Endothelial cell of umbilical vein (primary cell): ENCODE data around the gene TRIM24. TPM values are rescaled to one million over a fixed set of nuclear protein-coding genes. Genes with fewer than 3 reads are reported as not detected.

ENCODE experiments used
- BruUV-seq: library from RNA; stranded (reverse); fragments of 400-500 nt; replicated peaks from 2 replicates; lab custom pipeline; 2021; lab: Mats Ljungman, UMichigan
- CTCF ChIA-PET: fragments of 300-600, 350-600 bp; sonication (Branson Sonifier 250); formaldehyde crosslinking; loops from one replicate; lab custom pipeline; 2021; ENCODE audit warnings: antibody characterized with exemption, inconsistent platforms; lab: Charles Lee
- POLR2A ChIA-PET: fragments of 300-600, 350-600 bp; sonication (Branson Sonifier 250); formaldehyde crosslinking; loops from one replicate; lab custom pipeline; 2021; ENCODE audit warnings: antibody characterized with exemption, inconsistent platforms; lab: Charles Lee
- DNase-seq: peaks from one replicate; pipeline ENCODE4 v3.0.0-alpha.2; 2011; ENCODE audit warnings: low read depth, low spot score
- FAIRE-seq: peaks from 2 replicates; lab custom pipeline; 2011; peaks lifted over from hg19 to GRCh38; lab: Jason Lieb, UNC
- H2AFZ ChIP-seq: 2 replicates; pipeline ENCODE4 v1.6.0; 2012; ENCODE audit warnings: low read depth, low read length, control low read depth, inconsistent platforms
- H3K27ac ChIP-seq: 2 replicates; pipeline ENCODE4 v1.5.1; 2011; ENCODE audit warnings: low read depth, mild to moderate bottlenecking, control low read depth, low read length, moderate library complexity; ENCODE audit not compliant: insufficient read depth
- H3K27me3 ChIP-seq, 2 experiments: 2 replicates each; pipeline versions ENCODE4 v1.6.0 to v1.6.1; 2011; ENCODE audit warnings: low read length in 2 of 2, mixed read lengths in 1 of 2; ENCODE audit not compliant: control insufficient read depth in 2 of 2, insufficient read depth in 2 of 2
- H3K36me3 ChIP-seq, 2 experiments: 2 replicates in 1 of 2; 3 replicates in 1 of 2; pipeline ENCODE4 v1.5.1; 2011; ENCODE audit warnings: low read length in 2 of 2, mild to moderate bottlenecking in 1 of 2, moderate library complexity in 1 of 2; ENCODE audit not compliant: control insufficient read depth in 2 of 2, insufficient read depth in 2 of 2; ENCODE audit errors: extremely low read depth in 1 of 2
- H3K4me1 ChIP-seq: 3 replicates; pipeline ENCODE4 v1.5.1; 2011; ENCODE audit warnings: mild to moderate bottlenecking, low read length; ENCODE audit not compliant: control insufficient read depth, insufficient read depth; ENCODE audit errors: extremely low read depth
- H3K4me2 ChIP-seq: 2 replicates; pipeline ENCODE4 v1.6.1; 2011; ENCODE audit warnings: low read length, control low read depth, mixed read lengths; ENCODE audit not compliant: insufficient read depth
- H3K4me3 ChIP-seq, 3 experiments: fragments of 200-600 bp in 1 of 3; sonication (generic), shearing (Covaris generic) in 1 of 3; replicated peaks in 1 of 3; 2 replicates each; pipeline ENCODE4 v1.5.1; 2011 to 2016; ENCODE audit warnings: control low read depth in 3 of 3, low read length in 3 of 3, mild to moderate bottlenecking in 2 of 3, inconsistent platforms in 1 of 3, low read depth in 1 of 3, moderate library complexity in 1 of 3; ENCODE audit not compliant: insufficient read depth in 1 of 3
- H3K79me2 ChIP-seq: 2 replicates; pipeline ENCODE4 v1.6.0; 2012; ENCODE audit warnings: low read length, inconsistent platforms; ENCODE audit not compliant: control insufficient read depth, insufficient read depth
- H3K9ac ChIP-seq: replicated peaks from 2 replicates; pipeline ENCODE3; 2011; ENCODE audit warnings: low read length, control low read depth; ENCODE audit not compliant: insufficient read depth; ENCODE audit errors: extremely low read depth
- H3K9me1 ChIP-seq: replicated peaks from 3 replicates; pipeline ENCODE4 v1.6.0; 2011; ENCODE audit warnings: mild to moderate bottlenecking, low read length; ENCODE audit not compliant: control insufficient read depth, insufficient read depth; ENCODE audit errors: extremely low read depth
- H3K9me3 ChIP-seq: replicated peaks from 2 replicates; pipeline ENCODE4 v1.5.1; 2012; ENCODE audit warnings: low read length, inconsistent platforms; ENCODE audit not compliant: control insufficient read depth, insufficient read depth
- H4K20me1 ChIP-seq: replicated peaks from 2 replicates; pipeline ENCODE3; 2011; ENCODE audit warnings: mild to moderate bottlenecking, low read length; ENCODE audit not compliant: control insufficient read depth, insufficient read depth; ENCODE audit errors: extremely low read depth
- CTCF ChIP-seq, 2 donors: IDR thresholded peaks; 1 replicate in 1 of 2; 2 replicates in 1 of 2; pipeline ENCODE4 v1.5.1; 2011; ENCODE audit warnings: low read length in 2 of 2, mild to moderate bottlenecking in 2 of 2, moderate library complexity in 2 of 2, control low read depth in 1 of 2, inconsistent platforms in 1 of 2, low read depth in 1 of 2; ENCODE audit not compliant: insufficient read depth in 1 of 2; ENCODE audit errors: extremely low read depth in 1 of 2
- EZH2 ChIP-seq: IDR thresholded peaks from 2 replicates; pipeline ENCODE4 v1.6.1; 2012; ENCODE audit warnings: borderline replicate concordance, low read depth, mild to moderate bottlenecking, moderate library complexity, low read length, inconsistent platforms; ENCODE audit not compliant: severe bottlenecking
- FOS ChIP-seq: IDR thresholded peaks from 2 replicates; pipeline ENCODE4 v1.6.1; 2011; ENCODE audit warnings: mild to moderate bottlenecking, low read length, moderate library complexity, borderline replicate concordance; ENCODE audit not compliant: insufficient read depth
- GATA2 ChIP-seq: IDR thresholded peaks from 2 replicates; pipeline ENCODE4 v1.7.0; 2011; ENCODE audit warnings: low read depth, mild to moderate bottlenecking, moderate library complexity, mixed read lengths, low read length; ENCODE audit not compliant: insufficient read length, insufficient read depth
- JUN ChIP-seq: IDR thresholded peaks from 2 replicates; pipeline ENCODE4 v1.6.1; 2011; ENCODE audit warnings: borderline replicate concordance, low read depth; ENCODE audit not compliant: insufficient read length, insufficient read depth
- MAX ChIP-seq: IDR thresholded peaks from 2 replicates; pipeline ENCODE4 v1.6.1; 2011; ENCODE audit not compliant: insufficient read depth, insufficient read length
- MYC ChIP-seq: IDR thresholded peaks from one replicate; pipeline ENCODE4 v1.6.1; 2011; ENCODE audit warnings: mild to moderate bottlenecking, low read depth, low read length
- POLR2A ChIP-seq: IDR thresholded peaks from 2 replicates; pipeline ENCODE4 v1.6.1; 2012; ENCODE audit warnings: low read depth, mild to moderate bottlenecking, control low read depth, low read length
- POLR2AphosphoS5 ChIP-seq: IDR thresholded peaks from 2 replicates; pipeline ENCODE4 v1.6.1; 2012; ENCODE audit warnings: low read depth, mild to moderate bottlenecking, control low read depth, low read length, moderate library complexity; ENCODE audit not compliant: insufficient read depth
- dilution Hi-C: fragments of 300-500 bp; cut with MboI; formaldehyde crosslinking; loops from one replicate; pipeline ENCODE4 v1.15.0; 2019; ENCODE audit warnings: low sequenced_read_pairs; ENCODE audit not compliant: extremely low pct_ligation_motif_present
- intact Hi-C: fragments of 100-400 bp; cut with micrococcal nuclease; formaldehyde crosslinking; loops from one replicate; pipeline ENCODE4 v1.10.0; 2022
- polyA plus RNA-seq, 4 experiments: library from polyadenylated mRNA; depleted of rRNA in 3 of 4; stranded (reverse) in 3 of 4; unstranded in 1 of 4; fragments of >200 nt; gene quantifications; 2 replicates each; pipeline versions ENCODE4 v1.2.1 to v1.2.3, GENCODE V29; 2011 to 2012; ENCODE audit warnings: missing spikeins in 1 of 4
- total RNA-seq: library from RNA; stranded (reverse); gene quantifications from 2 replicates; pipeline ENCODE4 v1.2.3, GENCODE V29; 2021

The TRIM24 gene
- total and polyA plus RNA-seq, 2 donors (not counting 3 experiments of a cell fraction or from before 2014, with no cell fraction given) = 9.1 to 26.1 TPM

GRCh38 chr7:138468244-138469123 lies 8.4 kb downstream of the TRIM24 start:
- no peak overlapping the region for H3K27ac ChIP-seq
- peaks cover 86% of the 10 kb centered on the region for H3K79me2 ChIP-seq
- no TSS peak for BruUV-seq
- TF ChIP-seq MAX (no peak), MYC (no peak), EZH2 (no peak), GATA2 (no peak), JUN (no peak), POLR2AphosphoS5 (no peak), FOS (no peak), CTCF (IDR thresholded peaks at IDR 0.05; ENCODE audit: extremely low read depth in 1 of 2, insufficient read depth in 1 of 2, low read depth in 1 of 2, low read length in 2 of 2) (no peak), POLR2A (no peak)
- no peak overlapping the region for H2AFZ ChIP-seq
- intact Hi-C loops = loop anchor here (10.0 kb wide), 1 partner anchor 106 kb away; no protein-coding TSS in a partner anchor
- no peaks in the 10 kb centered on the region for H3K9me1 ChIP-seq
- FAIRE-seq = no peak
- no peaks in the 10 kb centered on the region for H3K4me1 ChIP-seq
- dilution Hi-C loops = no loop called here
- ChIA-PET POLR2A (no interaction called here), CTCF (interaction anchor here (1.3 to 1.5 kb wide), 2 partner anchors 9 to 10 kb away, joined by 3 to 4 read pairs; partner anchors contain the start of gene TRIM24)
- no peak for DNase-seq
- no peak overlapping the region for H3K4me2 ChIP-seq
- H3K27me3 ChIP-seq = no peaks in the 10 kb centered on the region
- no peaks in the 10 kb centered on the region for H3K36me3 ChIP-seq
- no peaks in the 10 kb centered on the region for H3K9me3 ChIP-seq
- H3K4me3 ChIP-seq = no peak overlapping the region
- peaks cover 16% of the 10 kb centered on the region for H4K20me1 ChIP-seq
- H3K9ac ChIP-seq = no peak overlapping the region
